ENCODE data around the gene ZNF605. TPM values are rescaled to one million over a fixed set of nuclear protein-coding genes. Genes with fewer than 3 reads are reported as not detected.
"Not testable (repeated sequence)": the region's sequence is repeated elsewhere in the genome, so short reads cannot be mapped to it uniquely, and the experiment has no call there.

Gene ZNF605
- total RNA-seq, 4 donors from 2014 or later, result 3.2 to 10.1 (median 5.1) TPM

DNA sequence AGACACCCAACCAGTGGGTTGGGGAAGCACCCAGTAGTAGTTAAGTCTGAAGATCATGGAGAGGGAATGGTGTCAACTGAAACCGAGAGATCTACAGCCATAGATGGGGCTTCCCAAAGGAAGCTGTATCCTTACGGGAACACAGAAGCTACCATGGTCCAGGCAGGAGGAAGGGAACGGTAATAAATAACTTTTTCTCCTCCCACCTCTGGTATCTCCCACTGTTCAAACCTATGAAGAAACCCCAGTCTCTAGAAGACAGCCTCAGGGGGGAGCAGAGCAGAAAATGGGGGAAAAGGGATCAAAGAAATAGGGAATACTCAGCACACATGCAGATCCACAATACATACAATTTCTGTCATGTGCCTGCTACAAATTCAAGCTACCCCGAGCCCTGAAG is 33.4 kb downstream of the ZNF605 start:
- peaks cover 0 to 33% (median 0%) of the 10 kb centered on the region in 3 donors for H3K36me3 ChIP-seq

DNA sequence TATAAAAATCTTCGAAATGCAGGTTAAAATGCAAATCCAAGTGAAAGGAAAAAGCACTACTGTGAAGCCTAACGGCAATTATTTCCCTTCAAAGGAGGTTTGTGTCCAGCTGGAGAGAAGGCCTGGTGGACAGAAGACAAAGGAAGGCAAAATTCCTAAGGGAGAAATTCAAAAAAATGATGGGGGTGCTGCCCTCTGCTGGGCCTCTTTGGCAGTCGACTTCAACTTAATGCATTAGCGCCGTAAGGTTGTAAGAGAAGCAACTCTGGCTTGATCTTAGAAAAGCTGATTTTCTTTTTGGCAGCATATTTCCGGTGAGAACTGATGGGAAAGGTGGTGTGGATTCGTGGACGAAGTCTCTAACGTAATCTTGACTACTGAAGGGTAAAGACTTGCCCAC is 34.4 kb downstream of the ZNF605 start:
- H3K27ac ChIP-seq, result no peak overlapping the region
- H3K27me3 ChIP-seq, result no peaks in the 10 kb centered on the region
- 72 to 78% methylated on average over 9 of the region's 9 CpGs for WGBS, 2 donors
- H3K9me3 ChIP-seq, result peaks cover 30 to 100% (median 99%) of the 10 kb centered on the region in 3 donors
- TF ChIP-seq POLR2A (IDR thresholded peaks at IDR 0.05), result no peak
- TF ChIP-seq, protein P1, sequence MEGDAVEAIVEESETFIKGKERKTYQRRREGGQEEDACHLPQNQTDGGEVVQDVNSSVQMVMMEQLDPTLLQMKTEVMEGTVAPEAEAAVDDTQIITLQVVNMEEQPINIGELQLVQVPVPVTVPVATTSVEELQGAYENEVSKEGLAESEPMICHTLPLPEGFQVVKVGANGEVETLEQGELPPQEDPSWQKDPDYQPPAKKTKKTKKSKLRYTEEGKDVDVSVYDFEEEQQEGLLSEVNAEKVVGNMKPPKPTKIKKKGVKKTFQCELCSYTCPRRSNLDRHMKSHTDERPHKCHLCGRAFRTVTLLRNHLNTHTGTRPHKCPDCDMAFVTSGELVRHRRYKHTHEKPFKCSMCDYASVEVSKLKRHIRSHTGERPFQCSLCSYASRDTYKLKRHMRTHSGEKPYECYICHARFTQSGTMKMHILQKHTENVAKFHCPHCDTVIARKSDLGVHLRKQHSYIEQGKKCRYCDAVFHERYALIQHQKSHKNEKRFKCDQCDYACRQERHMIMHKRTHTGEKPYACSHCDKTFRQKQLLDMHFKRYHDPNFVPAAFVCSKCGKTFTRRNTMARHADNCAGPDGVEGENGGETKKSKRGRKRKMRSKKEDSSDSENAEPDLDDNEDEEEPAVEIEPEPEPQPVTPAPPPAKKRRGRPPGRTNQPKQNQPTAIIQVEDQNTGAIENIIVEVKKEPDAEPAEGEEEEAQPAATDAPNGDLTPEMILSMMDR (IDR thresholded peaks at IDR 0.05), result no peak
- intact Hi-C loops (cut with DNase I), result no loop called here
- no peak for DNase-seq
- H3K36me3 ChIP-seq, result peaks cover 0 to 24% (median 0%) of the 10 kb centered on the region in 3 donors
- no peak overlapping the region for H3K4me3 ChIP-seq
- H3K4me1 ChIP-seq, result no peaks in the 10 kb centered on the region

More for the DNA sequence above, 33.4 kb downstream of the ZNF605 start:
- DNase-seq, result no peak
- Histone ChIP-seq H3K27me3 (no peaks in the 10 kb centered on the region), H3K9me3 (peaks cover 40 to 100% (median 99%) of the 10 kb centered on the region in 3 donors), H3K4me3 (no peak overlapping the region), H3K4me1 (no peaks in the 10 kb centered on the region), H3K27ac (no peak overlapping the region)
- TF ChIP-seq POLR2A (IDR thresholded peaks at IDR 0.05), result no peak
- TF ChIP-seq, protein P1 (IDR thresholded peaks at IDR 0.05), result no peak
- WGBS, 2 donors, result 87 to 94% methylated on average over 4 of the region's 4 CpGs
- intact Hi-C loops (cut with DNase I), result no loop called here

DNA sequence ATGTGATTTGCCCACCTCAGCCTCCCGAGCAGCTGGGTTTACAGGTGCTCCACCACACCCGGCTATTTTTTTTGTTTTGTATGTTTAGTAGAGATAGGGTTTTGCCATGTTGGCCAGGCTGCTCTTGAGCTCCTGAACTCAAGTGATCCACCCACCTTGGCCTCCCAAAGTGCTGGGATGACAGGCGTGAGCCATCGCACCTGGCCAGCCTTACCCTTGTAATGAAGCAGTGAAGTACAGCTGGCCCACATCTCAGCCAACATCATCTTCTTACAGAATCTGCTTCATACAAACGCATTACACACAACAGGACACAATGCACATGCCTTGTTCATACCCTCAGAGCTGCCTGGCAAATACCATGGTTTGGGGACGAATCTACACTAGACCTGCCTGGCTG is 37.4 kb downstream of the ZNF605 start:
- 91 to 93% methylated on average over 6 of the region's 6 CpGs for WGBS, 2 donors
- Histone ChIP-seq H3K27ac (no peak overlapping the region), H3K27me3 (no peaks in the 10 kb centered on the region), H3K4me1 (no peaks in the 10 kb centered on the region), H3K4me3 (no peak overlapping the region), H3K9me3 (peaks cover 5 to 99% (median 90%) of the 10 kb centered on the region in 3 donors), H3K36me3 (peaks cover 0 to 4% (median 0%) of the 10 kb centered on the region in 3 donors)
- intact Hi-C loops (cut with DNase I), result no loop called here
- TF ChIP-seq, protein P1 (IDR thresholded peaks at IDR 0.05), result no peak
- no peak for TF ChIP-seq POLR2A (IDR thresholded peaks at IDR 0.05)
- DNase-seq, result no peak

DNA sequence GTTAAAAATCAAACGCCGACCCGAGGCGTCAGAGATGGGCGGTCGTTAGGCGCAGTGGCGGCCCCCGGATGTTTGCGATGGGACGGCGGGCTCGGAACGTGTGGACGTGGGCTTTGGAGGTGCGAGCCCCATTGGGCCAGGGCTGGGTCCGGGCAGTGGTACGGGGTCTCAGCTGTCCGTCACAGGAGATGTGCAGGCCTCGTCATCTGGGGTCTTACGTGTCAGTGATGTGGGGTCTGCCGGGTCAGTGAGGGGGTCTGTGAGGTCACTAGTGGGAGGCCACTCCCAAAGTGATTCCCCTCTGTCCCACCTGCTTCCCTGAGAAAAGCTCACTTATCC is 47.1 kb downstream of the ZNF605 start:
- peak in 1 of 4 donors; percentile 21 for TF ChIP-seq POLR2A (IDR thresholded peaks at IDR 0.05)
- TF ChIP-seq, protein P1 (IDR thresholded peaks at IDR 0.05), result no peak
- no peak for DNase-seq
- Histone ChIP-seq H3K36me3 (no peaks in the 10 kb centered on the region), H3K27ac (peak overlapping the region; percentile 71 to 88 (median 79)), H3K27me3 (peaks cover 0 to 25% (median 0%) of the 10 kb centered on the region in 4 donors), H3K4me3 (peak overlapping the region; percentile 31 to 78 (median 58)), H3K9me3 (peaks cover 0 to 56% (median 34%) of the 10 kb centered on the region in 3 donors), H3K4me1 (peaks cover 0 to 22% (median 6%) of the 10 kb centered on the region in 3 donors)
- intact Hi-C loops (cut with DNase I), result no loop called here
- 0 to 1% methylated on average over 8 to 16 of the region's 22 CpGs for WGBS, 2 donors

DNA sequence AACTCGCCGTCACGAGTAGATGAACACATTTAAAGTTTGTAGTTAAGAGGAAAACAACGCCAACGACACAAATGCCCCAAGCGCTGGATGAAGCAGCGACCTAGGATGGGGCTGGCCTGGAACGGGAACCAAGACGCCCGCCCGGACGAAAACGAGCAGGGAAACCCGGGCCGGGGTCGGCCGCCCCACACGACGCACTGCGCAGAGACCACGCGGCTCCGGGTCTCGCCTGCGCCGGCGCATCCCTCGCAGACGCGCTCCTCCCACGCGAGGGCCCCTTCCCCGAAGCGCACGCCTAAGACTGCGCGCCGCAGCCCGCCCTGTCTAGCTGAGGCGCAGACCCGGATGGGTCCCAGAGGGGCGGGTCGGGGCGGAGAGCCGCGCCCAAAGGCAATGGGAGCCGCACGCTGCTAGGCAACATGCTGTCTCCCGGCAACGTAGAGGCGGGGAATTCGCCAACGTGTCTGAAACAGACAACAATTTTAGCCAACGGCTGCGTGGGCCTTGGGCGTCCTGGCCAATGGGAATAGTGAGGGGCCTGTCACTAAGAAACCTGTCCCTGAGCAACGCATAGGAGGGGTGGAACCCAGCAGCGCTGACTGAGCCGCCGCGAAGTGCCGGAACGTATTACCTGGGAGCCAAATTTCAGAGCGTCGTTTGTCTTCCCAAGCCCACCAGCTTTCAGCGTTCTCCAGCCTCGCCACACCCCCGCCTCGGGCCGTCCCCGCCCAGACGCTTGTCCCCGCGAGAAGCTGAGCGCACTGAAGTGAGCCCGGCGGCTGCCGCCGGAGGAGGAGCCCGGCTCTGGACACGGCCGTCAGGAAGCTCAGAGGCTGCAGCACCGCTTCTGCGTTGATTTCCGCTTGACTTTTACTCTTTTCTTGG is 47.7 kb downstream of the ZNF605 start:
- peak overlapping the region; percentile 31 to 78 (median 58) for H3K4me3 ChIP-seq
- TF ChIP-seq POLR2A (IDR thresholded peaks at IDR 0.05), result peak in 1 of 4 donors; percentile 51
- TF ChIP-seq, protein P1 (IDR thresholded peaks at IDR 0.05), result no peak
- DNase-seq, result peak; percentile 80
- H3K36me3 ChIP-seq, result no peaks in the 10 kb centered on the region
- 1 to 16% methylated on average over 16 to 24 of the region's 85 CpGs for WGBS, 2 donors
- intact Hi-C loops (cut with DNase I), result no loop called here
- H3K4me1 ChIP-seq, result peaks cover 0 to 22% (median 6%) of the 10 kb centered on the region in 3 donors
- H3K27me3 ChIP-seq, result peaks cover 0 to 25% (median 0%) of the 10 kb centered on the region in 4 donors
- peak overlapping the region; percentile 71 to 88 (median 79) for H3K27ac ChIP-seq
- H3K9me3 ChIP-seq, result peaks cover 0 to 58% (median 34%) of the 10 kb centered on the region in 3 donors

GRCh38 chr12:132907789-132908144 is 48.3 kb downstream of the ZNF605 start:
- Histone ChIP-seq H3K4me3 (peak overlapping the region; percentile 31 to 78 (median 58)), H3K4me1 (peaks cover 0 to 22% (median 6%) of the 10 kb centered on the region in 3 donors), H3K9me3 (peaks cover 0 to 62% (median 34%) of the 10 kb centered on the region in 3 donors), H3K27me3 (peaks cover 0 to 25% (median 0%) of the 10 kb centered on the region in 4 donors), H3K27ac (peak overlapping the region; percentile 58 to 88 (median 76))
- intact Hi-C loops (cut with DNase I); H3K36me3 ChIP-seq; DNase-seq: not testable (repeated sequence)
- 3 to 5% methylated on average over 8 to 10 of the region's 23 CpGs for WGBS, 2 donors

Data from esophagus squamous epithelium (tissue), 5 donors.